CD14-positive monocyte (primary cell): Measurements from ENCODE around the gene ASMTL. TPM values are rescaled to one million over a fixed set of nuclear protein-coding genes. Genes with fewer than 3 reads are reported as not detected.

Experiments used
- DNase-seq, 3 donors: peaks; one replicate each; pipeline ENCODE4 v3.0.0-alpha.2; 2011 to 2022
- H2AFZ ChIP-seq: 2 replicates; pipeline ENCODE4 v1.6.0; 2012; ENCODE audit warnings: mild to moderate bottlenecking, low read depth, low read length, inconsistent platforms; ENCODE audit not compliant: insufficient read depth, poor library complexity, severe bottlenecking
- H3K27ac ChIP-seq, 2 donors: 1 replicate in 1 of 2; 2 replicates in 1 of 2; pipeline ENCODE4 v1.5.1; 2012 to 2013; ENCODE audit warnings: low read length in 2 of 2, control low read depth in 1 of 2, inconsistent platforms in 1 of 2, low read depth in 1 of 2, mild to moderate bottlenecking in 1 of 2
- H3K27me3 ChIP-seq, 2 donors: one replicate each; pipeline versions ENCODE4 v1.6.0 to v1.6.1; 2011 to 2013; ENCODE audit warnings: low read length in 2 of 2; ENCODE audit not compliant: control insufficient read depth in 2 of 2, insufficient read depth in 2 of 2
- H3K36me3 ChIP-seq, 2 donors: replicated peaks in 1 of 2; 1 replicate in 1 of 2; 2 replicates in 1 of 2; pipeline versions ENCODE4 v1.5.1 to v1.6.1; 2012 to 2013; ENCODE audit warnings: low read length in 2 of 2, control low read depth in 1 of 2, inconsistent platforms in 1 of 2, mild to moderate bottlenecking in 1 of 2; ENCODE audit not compliant: insufficient read depth in 2 of 2, control insufficient read depth in 1 of 2
- H3K4me1 ChIP-seq, 2 donors: 1 replicate in 1 of 2; 2 replicates in 1 of 2; pipeline versions ENCODE4 v1.5.1 to v1.6.1; 2012 to 2013; ENCODE audit warnings: low read length in 2 of 2, control low read depth in 1 of 2, inconsistent platforms in 1 of 2, mild to moderate bottlenecking in 1 of 2, moderate library complexity in 1 of 2; ENCODE audit not compliant: insufficient read depth in 2 of 2, control insufficient read depth in 1 of 2
- H3K4me2 ChIP-seq: replicated peaks from 2 replicates; pipeline ENCODE3; 2012; ENCODE audit warnings: low read length, moderate library complexity, mild to moderate bottlenecking; ENCODE audit not compliant: poor library complexity, severe bottlenecking; ENCODE audit errors: extremely low read depth
- H3K4me3 ChIP-seq, 3 experiments: fragments of 200-600 bp in 1 of 3; sonication (generic) in 1 of 3; replicated peaks in 1 of 3; 1 replicate in 2 of 3; 2 replicates in 1 of 3; pipeline ENCODE4 v1.5.1; 2011 to 2013; ENCODE audit warnings: low read length in 3 of 3, mild to moderate bottlenecking in 3 of 3, control low read depth in 2 of 3, low read depth in 2 of 3, inconsistent platforms in 1 of 3, moderate library complexity in 1 of 3
- H3K79me2 ChIP-seq: 2 replicates; pipeline ENCODE4 v1.6.0; 2012; ENCODE audit warnings: mild to moderate bottlenecking, control low read depth, inconsistent platforms, low read length, moderate library complexity; ENCODE audit not compliant: insufficient read depth
- H3K9ac ChIP-seq: 2 replicates; pipeline ENCODE4 v1.6.0; 2017; ENCODE audit warnings: low read length, mild to moderate bottlenecking; ENCODE audit not compliant: insufficient read depth, poor library complexity, severe bottlenecking
- H3K9me3 ChIP-seq, 2 donors: replicated peaks in 1 of 2; 1 replicate in 1 of 2; 2 replicates in 1 of 2; pipeline versions ENCODE4 v1.5.1 to v1.6.1; 2012 to 2013; ENCODE audit warnings: low read length in 2 of 2, control low read depth in 1 of 2; ENCODE audit not compliant: control insufficient read depth in 1 of 2, insufficient read depth in 1 of 2
- H4K20me1 ChIP-seq: 2 replicates; pipeline ENCODE4 v1.6.0; 2012; ENCODE audit warnings: mild to moderate bottlenecking, low read length, control low read depth, moderate library complexity; ENCODE audit not compliant: insufficient read depth
- H3K27ac Mint-ChIP-seq, 7 donors: one replicate each; pipeline ENCODE4 v1.8.0; 2020; ENCODE audit warnings: mild to moderate bottlenecking in 7 of 7, mixed read lengths in 7 of 7, moderate library complexity in 6 of 7, inconsistent platforms in 2 of 7
- H3K27me3 Mint-ChIP-seq, 3 donors: one replicate each; pipeline ENCODE4 v1.8.0; 2021 to 2022; ENCODE audit warnings: low read depth in 3 of 3, mild to moderate bottlenecking in 3 of 3, mixed read lengths in 3 of 3, moderate library complexity in 3 of 3, inconsistent platforms in 1 of 3
- H3K36me3 Mint-ChIP-seq, 2 donors: one replicate each; pipeline ENCODE4 v1.8.0; 2020; ENCODE audit warnings: mixed read lengths in 2 of 2, inconsistent platforms in 1 of 2, mild to moderate bottlenecking in 1 of 2
- H3K4me1 Mint-ChIP-seq: one replicate; pipeline ENCODE4 v1.8.0; 2020; ENCODE audit warnings: mild to moderate bottlenecking, mixed read lengths
- H3K4me3 Mint-ChIP-seq, 2 donors: one replicate each; pipeline ENCODE4 v1.8.0; 2020; ENCODE audit warnings: mild to moderate bottlenecking in 2 of 2, mixed read lengths in 2 of 2, moderate library complexity in 1 of 2
- H3K9me3 Mint-ChIP-seq, 7 donors: one replicate each; pipeline ENCODE4 v1.8.0; 2020 to 2022; ENCODE audit warnings: mixed read lengths in 7 of 7, mild to moderate bottlenecking in 6 of 7, moderate library complexity in 6 of 7, inconsistent platforms in 2 of 7
- WGBS: methylation state at CpG from one replicate; pipeline ENCODE4 v1.1.5; 2013; ENCODE audit warnings: missing lambda C conversion rate; ENCODE audit not compliant: insufficient coverage; 5-methylcytosine and 5-hydroxymethylcytosine counted together
- intact Hi-C, 2 donors: fragments of 100-400 bp; cut with micrococcal nuclease; formaldehyde crosslinking; loops; one replicate each; pipeline versions ENCODE4 v1.15.0 to v1.15.1; 2023
- polyA plus RNA-seq, 3 donors: library from polyadenylated mRNA; depleted of rRNA in 1 of 3; unstranded in 2 of 3; stranded (reverse) in 1 of 3; fragments of 300-500 nt in 2 of 3; fragments of >200 nt in 1 of 3; fragmentation: Illumina TruSeq in 2 of 3; gene quantifications; 1 replicate in 2 of 3; 2 replicates in 1 of 3; pipeline ENCODE4 v1.2.3, GENCODE V29; 2012 to 2021
- TF ChIP-seq, protein P1 (sequence below): fragments of 200-600 bp; IDR thresholded peaks from one replicate; pipeline ENCODE4 v1.8.0; 2022; ENCODE audit warnings: antibody characterized with exemption, mild to moderate bottlenecking

The ASMTL gene
- polyA plus RNA-seq, 3 donors, result 19.0 to 31.5 (median 31.0) TPM

DNA sequence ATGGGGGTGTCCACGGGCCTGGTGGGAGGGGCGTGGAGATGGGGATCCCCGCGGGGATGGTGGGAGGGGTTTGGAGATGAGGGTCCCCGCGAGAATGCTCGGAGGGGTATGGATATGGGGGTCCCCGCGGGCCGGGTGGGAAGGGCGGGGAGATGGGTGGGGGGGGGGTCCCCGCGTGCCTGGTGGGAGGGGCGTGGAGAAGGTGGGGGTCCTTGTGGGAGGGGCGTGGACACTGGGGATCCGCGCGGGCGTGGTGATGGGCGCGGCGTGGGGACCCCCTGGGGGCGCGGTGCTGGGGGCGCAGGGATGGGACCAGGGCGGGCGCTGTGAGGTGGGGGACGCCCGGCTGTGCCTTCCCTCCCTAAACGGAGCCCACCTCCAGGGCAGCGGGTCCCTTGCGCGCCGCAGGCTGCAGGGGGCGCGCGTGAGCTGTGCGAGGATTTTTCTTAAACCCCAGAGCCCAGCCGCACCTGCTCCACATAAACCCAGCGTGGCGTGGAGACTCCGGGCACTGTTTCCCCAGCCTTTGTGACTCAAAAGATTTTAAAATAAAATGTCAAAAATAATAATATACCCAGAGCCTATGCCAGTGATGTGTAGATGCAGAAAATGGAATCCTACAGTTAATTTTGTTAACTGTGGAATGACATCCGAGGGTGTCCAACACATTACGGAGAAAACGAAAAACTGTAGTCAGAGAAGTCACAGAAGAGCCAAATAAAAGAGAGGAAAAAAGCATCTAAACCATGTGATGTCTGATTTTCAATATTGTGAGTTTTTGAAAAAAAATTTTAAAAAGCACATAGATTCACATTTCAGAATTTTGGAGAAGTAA, 1.5 kb upstream of the ASMTL start:
- intact Hi-C loops, result loop anchor here (1.0 to 10.0 kb wide), 10 partner anchors 53 to 1151 kb away; partner anchors contain the start of genes SLC25A6 (in 2 of the 2), AKAP17A (in 1 of the 2) and P2RY8 (in 1 of the 2)
- peaks cover 20% of the 10 kb centered on the region for H3K79me2 ChIP-seq
- H3K9ac ChIP-seq, result peak overlapping the region; percentile 51
- DNase-seq, result peak; percentile 76 to 84 (median 78)
- peaks cover 3% of the 10 kb centered on the region for H3K4me1 Mint-ChIP-seq
- peak overlapping the region; percentile 61 for H2AFZ ChIP-seq
- 2% methylated on average over 15 of the region's 45 CpGs for WGBS
- peak overlapping the region; percentile 90 for H3K4me2 ChIP-seq
- peak overlapping the region; percentile 45 to 81 (median 76) for H3K4me3 ChIP-seq
- H3K36me3 Mint-ChIP-seq, result peaks cover under 1 to 1% of the 10 kb centered on the region in 2 donors
- peak overlapping the region; percentile 69 to 95 for H3K27ac ChIP-seq
- TF ChIP-seq, protein P1, sequence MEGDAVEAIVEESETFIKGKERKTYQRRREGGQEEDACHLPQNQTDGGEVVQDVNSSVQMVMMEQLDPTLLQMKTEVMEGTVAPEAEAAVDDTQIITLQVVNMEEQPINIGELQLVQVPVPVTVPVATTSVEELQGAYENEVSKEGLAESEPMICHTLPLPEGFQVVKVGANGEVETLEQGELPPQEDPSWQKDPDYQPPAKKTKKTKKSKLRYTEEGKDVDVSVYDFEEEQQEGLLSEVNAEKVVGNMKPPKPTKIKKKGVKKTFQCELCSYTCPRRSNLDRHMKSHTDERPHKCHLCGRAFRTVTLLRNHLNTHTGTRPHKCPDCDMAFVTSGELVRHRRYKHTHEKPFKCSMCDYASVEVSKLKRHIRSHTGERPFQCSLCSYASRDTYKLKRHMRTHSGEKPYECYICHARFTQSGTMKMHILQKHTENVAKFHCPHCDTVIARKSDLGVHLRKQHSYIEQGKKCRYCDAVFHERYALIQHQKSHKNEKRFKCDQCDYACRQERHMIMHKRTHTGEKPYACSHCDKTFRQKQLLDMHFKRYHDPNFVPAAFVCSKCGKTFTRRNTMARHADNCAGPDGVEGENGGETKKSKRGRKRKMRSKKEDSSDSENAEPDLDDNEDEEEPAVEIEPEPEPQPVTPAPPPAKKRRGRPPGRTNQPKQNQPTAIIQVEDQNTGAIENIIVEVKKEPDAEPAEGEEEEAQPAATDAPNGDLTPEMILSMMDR, result peak; percentile 99
- H3K4me3 Mint-ChIP-seq, result peak overlapping the region; percentile 51 to 57
- no peaks in the 10 kb centered on the region for H3K36me3 ChIP-seq
- H3K4me1 ChIP-seq, result peaks cover 13 to 16% of the 10 kb centered on the region in 2 donors
- no peaks in the 10 kb centered on the region for H3K27me3 ChIP-seq
- H3K27me3 Mint-ChIP-seq, result peaks cover 3 to 9% (median 3%) of the 10 kb centered on the region in 3 donors
- H4K20me1 ChIP-seq, result peaks cover 26% of the 10 kb centered on the region
- H3K9me3 ChIP-seq, result peaks cover 0 to 2% of the 10 kb centered on the region in 2 donors
- H3K9me3 Mint-ChIP-seq, result peaks cover 2 to 10% (median 3%) of the 10 kb centered on the region in 7 donors
- H3K27ac Mint-ChIP-seq, result peak overlapping the region in 5 of 7 donors; percentile 57 to 81 (median 65)

DNA sequence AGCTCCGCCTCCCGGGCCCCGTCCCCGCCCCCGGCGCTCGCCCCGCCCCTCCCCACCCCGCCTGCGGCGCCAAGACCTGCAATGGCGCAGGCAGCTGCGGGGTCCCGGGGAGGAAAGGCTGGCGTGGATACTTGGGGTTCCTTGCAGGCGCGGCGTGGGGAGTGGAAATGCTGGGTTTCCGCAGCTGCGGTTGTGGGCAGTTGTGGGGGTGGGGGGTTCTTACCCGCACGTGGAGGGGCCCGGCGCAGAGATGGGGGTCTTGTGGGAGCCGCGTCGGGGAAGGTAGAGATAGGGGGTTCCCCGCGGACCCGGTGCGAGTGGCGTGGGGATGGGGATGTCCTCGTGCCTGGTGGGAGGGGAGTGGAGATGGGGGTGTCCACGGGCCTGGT, 680 bp upstream of the ASMTL start:
- Mint-ChIP-seq H3K4me1 (peaks cover 3% of the 10 kb centered on the region), H3K4me3 (peak overlapping the region; percentile 81 to 85), H3K9me3 (peaks cover 9 to 18% (median 11%) of the 10 kb centered on the region in 7 donors), H3K27ac (peak overlapping the region; percentile 90 to 98 (median 95)), H3K36me3 (peaks cover 7 to 8% of the 10 kb centered on the region in 2 donors), H3K27me3 (peaks cover 3 to 9% (median 3%) of the 10 kb centered on the region in 3 donors)
- peaks cover 3 to 8% of the 10 kb centered on the region in 2 donors for H3K9me3 ChIP-seq
- WGBS, result 0% methylated on average over 15 of the region's 34 CpGs
- H3K27ac ChIP-seq, result peak overlapping the region; percentile 85 to 95
- peak overlapping the region; percentile 72 for H3K9ac ChIP-seq
- no peaks in the 10 kb centered on the region for H3K27me3 ChIP-seq
- H3K4me2 ChIP-seq, result peak overlapping the region; percentile 90
- H4K20me1 ChIP-seq, result peaks cover 26% of the 10 kb centered on the region
- H3K4me3 ChIP-seq, result peak overlapping the region; percentile 46 to 81 (median 76)
- intact Hi-C loops, result loop anchor here (2.0 to 10.0 kb wide), 8 partner anchors 54 to 1151 kb away; partner anchors contain the start of genes SLC25A6 (in 2 of the 2) and P2RY8 (in 1 of the 2)
- peaks cover 22% of the 10 kb centered on the region for H3K79me2 ChIP-seq
- peaks cover 13 to 16% of the 10 kb centered on the region in 2 donors for H3K4me1 ChIP-seq
- DNase-seq, result peak in 2 of 3 donors; percentile 45 to 83
- no peaks in the 10 kb centered on the region for H3K36me3 ChIP-seq
- H2AFZ ChIP-seq, result peak overlapping the region; percentile 56
- TF ChIP-seq, protein P1, result no peak
